ENCODE data around the gene MACROH2A2.

DNA sequence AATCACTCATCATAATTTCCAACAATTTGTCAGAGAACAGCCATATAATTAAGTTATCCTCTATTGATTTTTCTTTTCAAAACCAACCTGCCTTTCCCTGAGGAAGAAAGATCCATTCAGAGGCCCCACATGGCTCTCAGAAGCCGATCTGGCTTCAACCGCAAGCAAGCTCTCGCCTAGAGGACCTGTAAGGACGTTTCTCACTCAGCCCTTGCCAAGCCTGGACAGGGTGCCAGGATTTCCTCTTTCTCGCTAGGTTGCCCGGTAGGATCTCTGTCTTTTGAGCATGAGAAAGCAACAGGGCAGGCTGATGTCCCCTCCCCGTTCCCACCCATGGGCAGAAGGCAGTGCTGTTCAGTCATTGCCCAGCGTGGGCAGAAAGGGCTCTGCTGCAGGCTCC lies 67.0 kb downstream of the MACROH2A2 start:
- TF ChIP-seq, protein P1, sequence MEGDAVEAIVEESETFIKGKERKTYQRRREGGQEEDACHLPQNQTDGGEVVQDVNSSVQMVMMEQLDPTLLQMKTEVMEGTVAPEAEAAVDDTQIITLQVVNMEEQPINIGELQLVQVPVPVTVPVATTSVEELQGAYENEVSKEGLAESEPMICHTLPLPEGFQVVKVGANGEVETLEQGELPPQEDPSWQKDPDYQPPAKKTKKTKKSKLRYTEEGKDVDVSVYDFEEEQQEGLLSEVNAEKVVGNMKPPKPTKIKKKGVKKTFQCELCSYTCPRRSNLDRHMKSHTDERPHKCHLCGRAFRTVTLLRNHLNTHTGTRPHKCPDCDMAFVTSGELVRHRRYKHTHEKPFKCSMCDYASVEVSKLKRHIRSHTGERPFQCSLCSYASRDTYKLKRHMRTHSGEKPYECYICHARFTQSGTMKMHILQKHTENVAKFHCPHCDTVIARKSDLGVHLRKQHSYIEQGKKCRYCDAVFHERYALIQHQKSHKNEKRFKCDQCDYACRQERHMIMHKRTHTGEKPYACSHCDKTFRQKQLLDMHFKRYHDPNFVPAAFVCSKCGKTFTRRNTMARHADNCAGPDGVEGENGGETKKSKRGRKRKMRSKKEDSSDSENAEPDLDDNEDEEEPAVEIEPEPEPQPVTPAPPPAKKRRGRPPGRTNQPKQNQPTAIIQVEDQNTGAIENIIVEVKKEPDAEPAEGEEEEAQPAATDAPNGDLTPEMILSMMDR (IDR thresholded peaks at IDR 0.05; ENCODE audit: low read depth, low read length) = no peak
- no peak for TF ChIP-seq EZH2phosphoT487 (IDR thresholded peaks at IDR 0.05; ENCODE audit: low read depth)

All from OCI-LY3 (cell line).